Stimulated activated naive CD8-positive, alpha-beta T cell treated with anti-CD3 and anti-CD28 coated beads, Interleukin-15, Interleukin-2, amounts not matched to agents 100 ng/mL and 50 ng/mL, for 24 hours (primary cell): ENCODE measurements around the gene KIAA1671.
A peak's percentile ranks its signal among the peaks of the same experiment; 100 is the strongest.

Source experiments
- H3K27ac Mint-ChIP-seq: one replicate; pipeline ENCODE4 v1.8.0; 2021; ENCODE audit warnings: mild to moderate bottlenecking, mixed read lengths
- H3K27me3 Mint-ChIP-seq: one replicate; pipeline ENCODE4 v1.8.0; 2021; ENCODE audit warnings: mixed read lengths
- H3K36me3 Mint-ChIP-seq: one replicate; pipeline ENCODE4 v1.8.0; 2021; ENCODE audit warnings: low read depth, mixed read lengths
- H3K4me1 Mint-ChIP-seq: one replicate; pipeline ENCODE4 v1.8.0; 2021; ENCODE audit warnings: low read depth, mixed read lengths
- H3K4me3 Mint-ChIP-seq: one replicate; pipeline ENCODE4 v1.8.0; 2021; ENCODE audit warnings: mild to moderate bottlenecking, mixed read lengths
- H3K9me3 Mint-ChIP-seq: one replicate; pipeline ENCODE4 v1.8.0; 2021; ENCODE audit warnings: mixed read lengths

The KIAA1671 gene

GRCh38 chr22:24944217-24944937 is 8.1 kb upstream of the KIAA1671 start:
- no peaks in the 10 kb centered on the region for H3K4me1 Mint-ChIP-seq
- H3K36me3 Mint-ChIP-seq, result no peaks in the 10 kb centered on the region
- H3K9me3 Mint-ChIP-seq, result no peaks in the 10 kb centered on the region
- H3K27me3 Mint-ChIP-seq, result peaks cover 33% of the 10 kb centered on the region
- H3K4me3 Mint-ChIP-seq, result no peak overlapping the region
- no peak overlapping the region for H3K27ac Mint-ChIP-seq

GRCh38 chr22:24945430-24945829 is 7.1 kb upstream of the KIAA1671 start:
- Mint-ChIP-seq H3K4me3 (no peak overlapping the region), H3K36me3 (no peaks in the 10 kb centered on the region), H3K4me1 (no peaks in the 10 kb centered on the region), H3K27me3 (peaks cover 42% of the 10 kb centered on the region), H3K27ac (no peak overlapping the region), H3K9me3 (no peaks in the 10 kb centered on the region)

- no peak overlapping the region for H3K27ac Mint-ChIP-seq
- H3K9me3 Mint-ChIP-seq, result no peaks in the 10 kb centered on the region
- peaks cover 58% of the 10 kb centered on the region for H3K27me3 Mint-ChIP-seq
- no peaks in the 10 kb centered on the region for H3K36me3 Mint-ChIP-seq
- H3K4me3 Mint-ChIP-seq, result no peak overlapping the region
- H3K4me1 Mint-ChIP-seq, result peaks cover 5% of the 10 kb centered on the region
Measured at GRCh38 chr22:24947383-24947782, 5.1 kb upstream of the KIAA1671 start.

GRCh38 chr22:24947881-24948280 is 4.6 kb upstream of the KIAA1671 start:
- H3K27me3 Mint-ChIP-seq, result peaks cover 58% of the 10 kb centered on the region
- H3K36me3 Mint-ChIP-seq, result no peaks in the 10 kb centered on the region

GRCh38 chr22:24948356-24949202 is 3.9 kb upstream of the KIAA1671 start:
- no peak overlapping the region for H3K27ac Mint-ChIP-seq
- H3K4me1 Mint-ChIP-seq, result peaks cover 10% of the 10 kb centered on the region
- no peaks in the 10 kb centered on the region for H3K9me3 Mint-ChIP-seq
- H3K27me3 Mint-ChIP-seq, result peaks cover 63% of the 10 kb centered on the region
- H3K36me3 Mint-ChIP-seq, result no peaks in the 10 kb centered on the region
- no peak overlapping the region for H3K4me3 Mint-ChIP-seq

More at GRCh38 chr22:24947881-24948280, 4.6 kb upstream of the KIAA1671 start:
- no peaks in the 10 kb centered on the region for H3K9me3 Mint-ChIP-seq
- peaks cover 6% of the 10 kb centered on the region for H3K4me1 Mint-ChIP-seq
- no peak overlapping the region for H3K27ac Mint-ChIP-seq
- H3K4me3 Mint-ChIP-seq, result no peak overlapping the region

- Mint-ChIP-seq H3K4me1 (peaks cover 14% of the 10 kb centered on the region), H3K4me3 (no peak overlapping the region), H3K36me3 (no peaks in the 10 kb centered on the region), H3K27me3 (peaks cover 71% of the 10 kb centered on the region), H3K9me3 (no peaks in the 10 kb centered on the region), H3K27ac (no peak overlapping the region)
Measured at GRCh38 chr22:24950272-24950902, 2.1 kb upstream of the KIAA1671 start.

GRCh38 chr22:24952837-24953383 is 394 bp downstream of the KIAA1671 start:
- no peaks in the 10 kb centered on the region for H3K9me3 Mint-ChIP-seq
- H3K27me3 Mint-ChIP-seq, result peaks cover 62% of the 10 kb centered on the region
- peak overlapping the region; percentile 70 for H3K4me3 Mint-ChIP-seq
- H3K27ac Mint-ChIP-seq, result no peak overlapping the region
- peaks cover 14% of the 10 kb centered on the region for H3K4me1 Mint-ChIP-seq
- H3K36me3 Mint-ChIP-seq, result no peaks in the 10 kb centered on the region

- H3K27ac Mint-ChIP-seq, result no peak overlapping the region
- no peaks in the 10 kb centered on the region for H3K9me3 Mint-ChIP-seq
- H3K4me1 Mint-ChIP-seq, result peaks cover 14% of the 10 kb centered on the region
- peaks cover 56% of the 10 kb centered on the region for H3K27me3 Mint-ChIP-seq
- no peaks in the 10 kb centered on the region for H3K36me3 Mint-ChIP-seq
- peak overlapping the region; percentile 70 for H3K4me3 Mint-ChIP-seq
Measured at GRCh38 chr22:24953384-24954113, 1.0 kb downstream of the KIAA1671 start.

- Mint-ChIP-seq H3K36me3 (no peaks in the 10 kb centered on the region), H3K4me1 (peaks cover 14% of the 10 kb centered on the region), H3K27ac (no peak overlapping the region), H3K4me3 (no peak overlapping the region), H3K27me3 (peaks cover 52% of the 10 kb centered on the region), H3K9me3 (no peaks in the 10 kb centered on the region)
Measured at GRCh38 chr22:24954114-24954463, 1.6 kb downstream of the KIAA1671 start.

GRCh38 chr22:24954856-24955255 is 2.3 kb downstream of the KIAA1671 start:
- Mint-ChIP-seq H3K4me3 (no peak overlapping the region), H3K4me1 (peaks cover 14% of the 10 kb centered on the region), H3K27ac (no peak overlapping the region), H3K27me3 (peaks cover 47% of the 10 kb centered on the region), H3K9me3 (no peaks in the 10 kb centered on the region), H3K36me3 (no peaks in the 10 kb centered on the region)

GRCh38 chr22:24957043-24957442 is 4.5 kb downstream of the KIAA1671 start:
- no peaks in the 10 kb centered on the region for H3K9me3 Mint-ChIP-seq
- H3K27ac Mint-ChIP-seq, result no peak overlapping the region
- peaks cover 28% of the 10 kb centered on the region for H3K27me3 Mint-ChIP-seq
- no peaks in the 10 kb centered on the region for H3K36me3 Mint-ChIP-seq
- H3K4me3 Mint-ChIP-seq, result no peak overlapping the region
- H3K4me1 Mint-ChIP-seq, result peaks cover 10% of the 10 kb centered on the region

- Mint-ChIP-seq H3K4me3 (no peak overlapping the region), H3K9me3 (no peaks in the 10 kb centered on the region), H3K27me3 (peaks cover 4% of the 10 kb centered on the region), H3K36me3 (no peaks in the 10 kb centered on the region), H3K4me1 (no peaks in the 10 kb centered on the region), H3K27ac (no peak overlapping the region)
Measured at GRCh38 chr22:24961217-24961844, 8.8 kb downstream of the KIAA1671 start.

GRCh38 chr22:24962094-24962493 is 9.6 kb downstream of the KIAA1671 start:
- Mint-ChIP-seq H3K27me3 (peaks cover under 1% of the 10 kb centered on the region), H3K4me1 (no peaks in the 10 kb centered on the region), H3K27ac (no peak overlapping the region), H3K36me3 (no peaks in the 10 kb centered on the region), H3K4me3 (no peak overlapping the region), H3K9me3 (no peaks in the 10 kb centered on the region)

- H3K27me3 Mint-ChIP-seq, result no peaks in the 10 kb centered on the region
- no peaks in the 10 kb centered on the region for H3K36me3 Mint-ChIP-seq
- H3K9me3 Mint-ChIP-seq, result no peaks in the 10 kb centered on the region
- H3K4me1 Mint-ChIP-seq, result no peaks in the 10 kb centered on the region
- H3K4me3 Mint-ChIP-seq, result no peak overlapping the region
- H3K27ac Mint-ChIP-seq, result no peak overlapping the region
Measured at GRCh38 chr22:24962835-24963234, 10.3 kb downstream of the KIAA1671 start.
